Spleen (tissue), 11 donors: ENCODE results near the gene SLC25A41. TPM values are rescaled to one million over a fixed set of nuclear protein-coding genes. Genes with fewer than 3 reads are reported as not detected.

Experiments
- DNase-seq: peaks from one replicate; pipeline ENCODE4 v3.0.0-alpha.2; 2020
- H3K27ac ChIP-seq, 8 donors: fragments of 200-600 bp; sonication (generic) in 7 of 8; 1 replicate in 4 of 8; 2 replicates in 4 of 8; pipeline versions ENCODE4 v1.5.0 to v1.8.0; 2016 to 2021; ENCODE audit warnings: inconsistent platforms in 4 of 8, mild to moderate bottlenecking in 4 of 8, moderate library complexity in 1 of 8
- H3K27me3 ChIP-seq, 7 donors: fragments of 200-600 bp; sonication (generic) in 6 of 7; replicated peaks in 1 of 7; 1 replicate in 4 of 7; 2 replicates in 3 of 7; pipeline versions ENCODE4 v1.5.0 to v1.8.0; 2016 to 2021; ENCODE audit warnings: inconsistent platforms in 3 of 7, mild to moderate bottlenecking in 1 of 7
- H3K36me3 ChIP-seq, 6 donors: fragments of 200-600 bp; sonication (generic) in 5 of 6; 1 replicate in 4 of 6; 2 replicates in 2 of 6; pipeline versions ENCODE4 v1.5.0 to v1.8.0; 2016 to 2021; ENCODE audit warnings: inconsistent platforms in 2 of 6
- H3K4me1 ChIP-seq, 6 donors: fragments of 200-600 bp; sonication (generic) in 5 of 6; 1 replicate in 3 of 6; 2 replicates in 3 of 6; pipeline versions ENCODE4 v1.5.0 to v1.8.0; 2016 to 2021; ENCODE audit warnings: inconsistent platforms in 3 of 6
- H3K4me3 ChIP-seq, 8 donors: fragments of 200-600 bp; sonication (generic) in 7 of 8; 1 replicate in 4 of 8; 2 replicates in 4 of 8; pipeline versions ENCODE4 v1.5.0 to v1.8.0; 2016 to 2021; ENCODE audit warnings: inconsistent platforms in 4 of 8, mild to moderate bottlenecking in 4 of 8, moderate library complexity in 2 of 8
- H3K9me3 ChIP-seq, 8 donors: fragments of 200-600 bp; sonication (generic) in 7 of 8; 1 replicate in 4 of 8; 2 replicates in 4 of 8; pipeline versions ENCODE4 v1.5.0 to v1.8.0; 2016 to 2021; ENCODE audit warnings: inconsistent platforms in 4 of 8
- POLR2A ChIP-seq, 3 donors: fragments of 450-650 bp; IDR thresholded peaks; one replicate each; pipeline ENCODE4 v1.5.1; 2017; ENCODE audit warnings: antibody characterized with exemption in 3 of 3, mild to moderate bottlenecking in 1 of 3
- POLR2AphosphoS5 ChIP-seq, 3 donors: sonication (generic); formaldehyde crosslinking; IDR thresholded peaks; one replicate each; pipeline ENCODE4 v1.5.1; 2017; ENCODE audit warnings: antibody characterized with exemption in 3 of 3
- WGBS, 5 donors: extraction: QIAGEN DNeasy Blood & Tissue Kit in 3 of 5; methylation state at CpG; one replicate each; pipeline versions ENCODE4 v1.1.5 to v1.1.7; 2013 to 2018; 5-methylcytosine and 5-hydroxymethylcytosine counted together
- intact Hi-C: fragments of 100-400 bp; cut with DNase I; formaldehyde crosslinking; loops from one replicate; pipeline ENCODE4 v1.15.0; 2023; ENCODE audit warnings: low total_unique reads
- polyA plus RNA-seq, 3 donors: library from polyadenylated mRNA; stranded (reverse); fragments of 200-250 nt; gene quantifications; one replicate each; pipeline ENCODE4 v1.2.1, GENCODE V29; 2013
- total RNA-seq, 7 donors: library from RNA; depleted of rRNA in 3 of 7; stranded (reverse); fragments of >200 nt in 3 of 7; fragmentation: NEBNext Ultra II Directional in 4 of 7; extraction: Animal tissue kit (Norgen Biotek cat#: 25700) in 4 of 7; gene quantifications; one replicate each; pipeline versions ENCODE4 v1.1.0 to v1.2.1, GENCODE V29; 2016 to 2021
- TF ChIP-seq, protein P1 (sequence below), 11 experiments: fragments of 200-600 bp in 7 of 11; fragments of 450-650 bp in 4 of 11; sonication (generic) in 4 of 11; IDR thresholded peaks in 8 of 11; conservative IDR thresholded peaks in 3 of 11; 1 replicate in 7 of 11; 2 replicates in 4 of 11; pipeline versions ENCODE4 v1.4.0 to v1.8.0; 2016 to 2021; ENCODE audit warnings: antibody characterized with exemption in 11 of 11, inconsistent platforms in 4 of 11, mild to moderate bottlenecking in 1 of 11
- donor health status: healthy with polysubstance abuse.
- donor health status: DM: no; HTN: no; CAD: no; lungs with moderate emphysema.
- donor health status: DM: no; HTN: no; CAD: no.
- donor health status: Bipolar disorder and iron deficiency.
- donor health status: healthy.
- donor health status: DM: no; HTN: no; CAD: no.
- donor health status: DM: yes; HTN: yes; CAD: no.

The SLC25A41 gene
- total and polyA plus RNA-seq, 10 donors = 0.18 to 0.77 (median 0.46) TPM; not detected in 6

DNA sequence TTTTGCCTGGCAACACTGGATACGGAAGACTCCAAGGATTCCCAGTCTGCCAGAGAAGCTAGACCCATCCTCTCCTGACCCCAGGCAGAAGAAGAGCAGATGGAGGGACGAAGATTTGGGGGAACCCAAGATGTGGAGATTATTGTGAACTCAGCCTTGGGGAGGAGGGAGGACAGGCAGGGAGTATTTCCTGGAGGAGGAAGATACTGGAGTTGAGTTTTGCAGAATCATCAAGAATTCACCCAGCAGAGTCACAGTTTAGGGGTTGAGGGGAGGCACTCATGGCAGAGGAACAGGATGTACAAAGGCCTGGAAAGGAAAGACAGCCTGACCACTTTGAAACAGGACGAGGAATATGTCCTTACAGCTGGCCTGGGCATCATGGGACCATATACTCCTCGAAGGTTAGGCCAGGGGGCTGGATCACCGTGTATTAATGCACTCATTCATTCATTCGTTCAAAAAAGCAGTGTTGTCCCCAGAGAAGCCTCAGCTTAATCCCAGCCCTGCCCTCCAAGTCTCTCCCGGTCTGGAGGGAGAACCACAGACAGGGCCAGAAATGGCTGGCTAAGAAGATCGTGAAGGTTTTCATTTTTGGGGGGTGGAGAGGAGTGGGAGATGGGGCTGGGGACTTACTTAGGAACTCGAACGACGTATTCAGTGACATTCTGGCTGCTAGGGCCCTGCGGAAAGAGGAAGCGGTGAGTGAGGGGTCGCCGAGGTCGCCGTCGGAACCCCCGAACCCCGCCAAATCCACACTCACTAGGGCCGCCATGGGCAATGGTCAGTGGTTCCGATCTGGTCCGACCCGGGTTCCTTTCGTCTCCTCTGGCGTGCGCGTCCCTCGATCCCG is 41.1 kb downstream of the SLC25A41 start:
- intact Hi-C loops = no loop called here
- TF ChIP-seq POLR2AphosphoS5 (IDR thresholded peaks at IDR 0.05) (no peak), POLR2A (IDR thresholded peaks at IDR 0.05) (no peak)
- TF ChIP-seq, protein P1, sequence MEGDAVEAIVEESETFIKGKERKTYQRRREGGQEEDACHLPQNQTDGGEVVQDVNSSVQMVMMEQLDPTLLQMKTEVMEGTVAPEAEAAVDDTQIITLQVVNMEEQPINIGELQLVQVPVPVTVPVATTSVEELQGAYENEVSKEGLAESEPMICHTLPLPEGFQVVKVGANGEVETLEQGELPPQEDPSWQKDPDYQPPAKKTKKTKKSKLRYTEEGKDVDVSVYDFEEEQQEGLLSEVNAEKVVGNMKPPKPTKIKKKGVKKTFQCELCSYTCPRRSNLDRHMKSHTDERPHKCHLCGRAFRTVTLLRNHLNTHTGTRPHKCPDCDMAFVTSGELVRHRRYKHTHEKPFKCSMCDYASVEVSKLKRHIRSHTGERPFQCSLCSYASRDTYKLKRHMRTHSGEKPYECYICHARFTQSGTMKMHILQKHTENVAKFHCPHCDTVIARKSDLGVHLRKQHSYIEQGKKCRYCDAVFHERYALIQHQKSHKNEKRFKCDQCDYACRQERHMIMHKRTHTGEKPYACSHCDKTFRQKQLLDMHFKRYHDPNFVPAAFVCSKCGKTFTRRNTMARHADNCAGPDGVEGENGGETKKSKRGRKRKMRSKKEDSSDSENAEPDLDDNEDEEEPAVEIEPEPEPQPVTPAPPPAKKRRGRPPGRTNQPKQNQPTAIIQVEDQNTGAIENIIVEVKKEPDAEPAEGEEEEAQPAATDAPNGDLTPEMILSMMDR (IDR thresholded peaks at IDR 0.05 in 8 of 11, conservative IDR thresholded peaks at IDR 0.05 in 3 of 11) = no peak
- no peaks in the 10 kb centered on the region for H3K27me3 ChIP-seq

DNA sequence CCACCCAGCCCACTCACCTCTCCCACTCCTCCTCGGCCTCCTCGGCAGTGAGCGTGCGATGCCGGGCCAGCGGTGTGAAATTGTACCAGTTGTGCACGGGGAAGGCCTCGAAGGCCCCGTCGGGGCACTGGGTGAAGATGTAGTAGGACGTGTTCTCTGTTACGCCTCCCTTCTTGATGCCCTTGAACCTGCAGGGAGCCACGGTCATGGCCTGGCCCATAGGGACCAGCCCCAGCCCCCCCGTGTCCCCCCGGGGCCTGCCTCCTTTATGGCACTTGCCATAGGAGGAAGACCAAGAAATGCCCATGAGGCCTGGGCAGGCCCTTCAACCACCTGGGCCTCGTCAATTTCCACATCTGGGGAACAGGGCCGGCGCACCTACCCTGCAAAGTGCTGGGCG is 46.2 kb downstream of the SLC25A41 start:
- intact Hi-C loops = no loop called here
- WGBS, 5 donors = 95 to 97% (median 96%) methylated on average over 7 to 19 of the region's 19 CpGs

More for the DNA sequence above, 41.1 kb downstream of the SLC25A41 start:
- peaks cover 0 to 45% (median 29%) of the 10 kb centered on the region in 6 donors for H3K36me3 ChIP-seq
- peak overlapping the region; percentile 76 to 96 (median 94) for H3K27ac ChIP-seq
- no peaks in the 10 kb centered on the region for H3K9me3 ChIP-seq
- 5 to 8% (median 7%) methylated on average over 22 to 30 of the region's 30 CpGs for WGBS, 5 donors
- H3K4me1 ChIP-seq = peaks cover 12 to 42% (median 25%) of the 10 kb centered on the region in 6 donors
- DNase-seq = no peak
- peak overlapping the region; percentile 73 to 96 (median 92) for H3K4me3 ChIP-seq

DNA sequence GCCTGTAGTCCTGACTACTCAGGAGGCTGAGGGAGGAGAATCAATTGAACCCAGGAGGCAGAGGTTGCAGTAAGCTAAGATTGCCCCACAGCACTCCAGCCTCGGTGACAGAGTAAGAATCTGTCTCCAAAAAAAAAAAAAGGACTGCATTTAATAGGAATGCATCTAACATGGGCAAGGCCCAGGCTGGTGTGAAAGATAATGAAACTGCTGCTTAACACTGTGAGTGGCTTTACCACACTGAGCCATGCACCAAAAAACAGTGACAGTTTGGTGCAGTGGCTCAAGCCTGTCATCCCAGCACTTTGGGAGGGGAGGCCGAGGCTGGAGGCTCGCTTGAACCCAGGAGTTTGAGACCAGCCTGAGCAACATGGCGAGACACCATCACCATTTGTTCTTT is 49.2 kb downstream of the SLC25A41 start:
- intact Hi-C loops = no loop called here
- no peak overlapping the region for H3K4me3 ChIP-seq
- TF ChIP-seq POLR2AphosphoS5 (IDR thresholded peaks at IDR 0.05) = no peak
- TF ChIP-seq, protein P1 (IDR thresholded peaks at IDR 0.05 in 8 of 11, conservative IDR thresholded peaks at IDR 0.05 in 3 of 11) = no peak
- no peak for TF ChIP-seq POLR2A (IDR thresholded peaks at IDR 0.05)
- H3K27me3 ChIP-seq = no peaks in the 10 kb centered on the region
- H3K9me3 ChIP-seq = peaks cover 0 to 5% (median 1%) of the 10 kb centered on the region in 8 donors
- H3K27ac ChIP-seq = no peak overlapping the region
- WGBS, 5 donors = 90 to 97% (median 93%) methylated on average over 4 of the region's 4 CpGs
- H3K36me3 ChIP-seq = peaks cover 18 to 100% (median 98%) of the 10 kb centered on the region in 6 donors
- no peak for DNase-seq
- H3K4me1 ChIP-seq = peaks cover 0 to 3% (median 0%) of the 10 kb centered on the region in 6 donors

More for the DNA sequence above, 46.2 kb downstream of the SLC25A41 start:
- no peak overlapping the region for H3K27ac ChIP-seq
- TF ChIP-seq, protein P1 (IDR thresholded peaks at IDR 0.05 in 8 of 11, conservative IDR thresholded peaks at IDR 0.05 in 3 of 11) = no peak
- TF ChIP-seq POLR2AphosphoS5 (IDR thresholded peaks at IDR 0.05) = peak in 1 of 3 donors; percentile 22
- H3K4me1 ChIP-seq = peaks cover 9 to 33% (median 15%) of the 10 kb centered on the region in 6 donors
- H3K4me3 ChIP-seq = no peak overlapping the region
- H3K9me3 ChIP-seq = no peaks in the 10 kb centered on the region
- peaks cover 4 to 96% (median 79%) of the 10 kb centered on the region in 6 donors for H3K36me3 ChIP-seq
- H3K27me3 ChIP-seq = no peaks in the 10 kb centered on the region
- no peak for DNase-seq

DNA sequence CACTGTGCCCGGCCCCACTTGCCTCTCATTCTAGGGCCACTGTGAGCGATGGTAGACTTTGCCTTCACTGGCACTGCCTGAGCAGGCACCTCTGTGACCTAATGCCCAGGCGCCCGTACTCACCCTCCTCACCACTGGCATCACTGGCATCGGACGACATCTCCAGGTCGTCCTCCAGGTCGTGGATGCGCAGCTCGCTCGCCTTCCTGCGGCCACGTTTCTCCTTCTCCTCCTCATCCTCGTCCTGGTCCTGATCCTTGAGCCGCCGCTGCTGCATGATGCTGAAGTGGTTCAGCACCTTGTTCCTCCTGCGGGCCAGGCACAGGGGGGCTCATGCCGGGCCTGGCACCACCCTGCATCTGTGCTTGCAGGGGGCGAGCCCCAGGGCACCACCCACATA is 50.4 kb downstream of the SLC25A41 start:
- Histone ChIP-seq H3K27ac (no peak overlapping the region), H3K4me3 (no peak overlapping the region), H3K27me3 (no peaks in the 10 kb centered on the region), H3K9me3 (peaks cover 0 to 5% (median 1%) of the 10 kb centered on the region in 8 donors), H3K4me1 (no peaks in the 10 kb centered on the region), H3K36me3 (peaks cover 18 to 100% (median 94%) of the 10 kb centered on the region in 6 donors)
- no peak for DNase-seq
- TF ChIP-seq POLR2A (IDR thresholded peaks at IDR 0.05) (no peak), POLR2AphosphoS5 (IDR thresholded peaks at IDR 0.05) (peak in 1 of 3 donors; percentile 45)
- 93 to 99% (median 94%) methylated on average over 18 to 19 of the region's 19 CpGs for WGBS, 5 donors
- intact Hi-C loops = no loop called here
